Esophagus squamous epithelium (tissue), 5 donors: ENCODE measurements around the gene DENND6A. TPM values are rescaled to one million over a fixed set of nuclear protein-coding genes. Genes with fewer than 3 reads are reported as not detected.

Experiments used
- DNase-seq: peaks from one replicate; lab custom pipeline; 2025; lab: John Stamatoyannopoulos, UW
- H3K27ac ChIP-seq, 4 donors: fragments of 200-600 bp; sonication (generic); one replicate each; pipeline ENCODE4 v1.5.1; 2016 to 2019; ENCODE audit warnings: mild to moderate bottlenecking in 1 of 4
- H3K27me3 ChIP-seq, 4 donors: fragments of 200-600 bp; sonication (generic); 1 replicate in 3 of 4; 2 replicates in 1 of 4; pipeline versions ENCODE4 v1.5.1 to v1.6.0; 2017 to 2021; ENCODE audit warnings: antibody characterized with exemption in 1 of 4
- H3K36me3 ChIP-seq, 3 donors: fragments of 200-600 bp; sonication (generic); one replicate each; pipeline ENCODE4 v1.5.1; 2016 to 2019
- H3K4me1 ChIP-seq, 3 donors: fragments of 200-600 bp; sonication (generic); one replicate each; pipeline ENCODE4 v1.5.1; 2017 to 2019
- H3K4me3 ChIP-seq, 4 donors: fragments of 200-600 bp; sonication (generic); 1 replicate in 3 of 4; 2 replicates in 1 of 4; pipeline ENCODE4 v1.5.1; 2016 to 2019; ENCODE audit warnings: mild to moderate bottlenecking in 2 of 4, moderate library complexity in 1 of 4
- H3K9me3 ChIP-seq, 3 donors: fragments of 200-600 bp; sonication (generic); one replicate each; pipeline ENCODE4 v1.5.1; 2016 to 2019
- CTCF ChIP-seq, 6 experiments: fragments of 450-650 bp in 4 of 6; fragments of 200-600 bp in 2 of 6; sonication (generic) in 2 of 6; IDR thresholded peaks; one replicate each; pipeline ENCODE4 v1.5.1; 2016 to 2019; ENCODE audit warnings: antibody characterized with exemption in 6 of 6, mild to moderate bottlenecking in 4 of 6, moderate library complexity in 4 of 6
- POLR2A ChIP-seq, 4 donors: fragments of 450-650 bp; IDR thresholded peaks; one replicate each; pipeline ENCODE4 v1.6.1; 2017; ENCODE audit warnings: antibody characterized with exemption in 4 of 4, mild to moderate bottlenecking in 4 of 4, moderate library complexity in 3 of 4
- WGBS, 2 donors: methylation state at CpG; one replicate each; pipeline ENCODE4 v1.1.5; 2018; 5-methylcytosine and 5-hydroxymethylcytosine counted together
- intact Hi-C: fragments of 100-400 bp; cut with DNase I; formaldehyde crosslinking; loops from one replicate; pipeline ENCODE4 v1.15.0; 2022
- total RNA-seq, 4 donors: library from RNA; depleted of rRNA; stranded (reverse); fragments of >200 nt; gene quantifications; one replicate each; pipeline ENCODE4 v1.1.0, GENCODE V29; 2016
- donor health status: DM: yes; HTN: yes; CAD: no.

Gene DENND6A
- total RNA-seq, 4 donors from 2014 or later: 18.6 to 36.0 (median 24.4) TPM

GRCh38 chr3:57680046-57680445 lies 12.8 kb downstream of the DENND6A start:
- Histone ChIP-seq H3K9me3 (no peaks in the 10 kb centered on the region), H3K36me3 (peaks cover 0 to 47% (median 0%) of the 10 kb centered on the region in 3 donors), H3K27me3 (no peaks in the 10 kb centered on the region), H3K4me1 (peaks cover 0 to 27% (median 0%) of the 10 kb centered on the region in 3 donors), H3K4me3 (no peak overlapping the region), H3K27ac (no peak overlapping the region)
- DNase-seq: no peak
- TF ChIP-seq POLR2A (IDR thresholded peaks at IDR 0.05): no peak
- TF ChIP-seq CTCF (IDR thresholded peaks at IDR 0.05): no peak
- WGBS, 2 donors: 86 to 88% methylated on average over 4 of the region's 4 CpGs
- intact Hi-C loops: no loop called here

- H3K4me3 ChIP-seq: no peak overlapping the region
- intact Hi-C loops: no loop called here
- TF ChIP-seq CTCF (IDR thresholded peaks at IDR 0.05): no peak
- no peak for DNase-seq
- peaks cover 0 to 31% (median 0%) of the 10 kb centered on the region in 3 donors for H3K4me1 ChIP-seq
- H3K27ac ChIP-seq: no peak overlapping the region
- H3K9me3 ChIP-seq: no peaks in the 10 kb centered on the region
- peaks cover 0 to 36% (median under 1%) of the 10 kb centered on the region in 3 donors for H3K36me3 ChIP-seq
- no peaks in the 10 kb centered on the region for H3K27me3 ChIP-seq
These were observed 17.3 kb downstream of the DENND6A start for GRCh38 chr3:57675530-57675929.

- WGBS, 2 donors: 81 to 93% methylated on average over 3 of the region's 4 CpGs
- Histone ChIP-seq H3K4me1 (peaks cover 0 to 23% (median 0%) of the 10 kb centered on the region in 3 donors), H3K36me3 (peaks cover 3 to 36% (median 6%) of the 10 kb centered on the region in 3 donors), H3K4me3 (no peak overlapping the region), H3K27ac (no peak overlapping the region), H3K27me3 (no peaks in the 10 kb centered on the region), H3K9me3 (no peaks in the 10 kb centered on the region)
- intact Hi-C loops: no loop called here
- no peak for DNase-seq
- TF ChIP-seq CTCF (IDR thresholded peaks at IDR 0.05) (no peak), POLR2A (IDR thresholded peaks at IDR 0.05) (no peak)
These were observed 19.7 kb downstream of the DENND6A start for GRCh38 chr3:57673156-57673555.

- Histone ChIP-seq H3K36me3 (peaks cover 3 to 58% (median 6%) of the 10 kb centered on the region in 3 donors), H3K27ac (no peak overlapping the region), H3K27me3 (no peaks in the 10 kb centered on the region), H3K9me3 (no peaks in the 10 kb centered on the region), H3K4me1 (peaks cover 0 to 19% (median 0%) of the 10 kb centered on the region in 3 donors), H3K4me3 (no peak overlapping the region)
- no peak for TF ChIP-seq CTCF (IDR thresholded peaks at IDR 0.05)
- no peak for TF ChIP-seq POLR2A (IDR thresholded peaks at IDR 0.05)
- intact Hi-C loops: no loop called here
- DNase-seq: no peak
These were observed 22.3 kb downstream of the DENND6A start for GRCh38 chr3:57670543-57670942.

GRCh38 chr3:57661404-57661803 lies 31.5 kb downstream of the DENND6A start:
- intact Hi-C loops: no loop called here
- H3K27ac ChIP-seq: peak overlapping the region in 1 of 4 donors; percentile 14

More at GRCh38 chr3:57661404-57661803, 31.5 kb downstream of the DENND6A start:
- H3K36me3 ChIP-seq: peaks cover 3 to 77% (median 6%) of the 10 kb centered on the region in 3 donors
- peaks cover 4 to 19% (median 6%) of the 10 kb centered on the region in 3 donors for H3K4me1 ChIP-seq
- no peak for DNase-seq
- no peak for TF ChIP-seq POLR2A (IDR thresholded peaks at IDR 0.05)
- no peak for TF ChIP-seq CTCF (IDR thresholded peaks at IDR 0.05)
- no peak overlapping the region for H3K4me3 ChIP-seq
- no peaks in the 10 kb centered on the region for H3K9me3 ChIP-seq
- H3K27me3 ChIP-seq: no peaks in the 10 kb centered on the region
